Measurements from ENCODE around the gene TFF3.

TFF3 gene, protein sequence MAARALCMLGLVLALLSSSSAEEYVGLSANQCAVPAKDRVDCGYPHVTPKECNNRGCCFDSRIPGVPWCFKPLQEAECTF
- long read RNA-seq, donor 1, transcript TFF3-204 (3 exons, 1,109 nt) = major isoform, 19 of 21 reads
- long read RNA-seq, donor 1, partial matches to known transcripts = 0 of 21 reads
- long read RNA-seq, donor 1, other reads (novel, unspliced or antisense) = 0 of 21 reads
- long read RNA-seq, donor 2, transcript TFF3-204 (3 exons, 1,109 nt) = major isoform, 6 of 9 reads
- long read RNA-seq, donor 2, partial matches to known transcripts = 0 of 9 reads
- long read RNA-seq, donor 2, other reads (novel, unspliced or antisense) = 0 of 9 reads
- long read RNA-seq, donor 3, transcript TFF3-204 (3 exons, 1,109 nt) = major isoform, 10 of 11 reads
- long read RNA-seq, donor 3, partial matches to known transcripts = 0 of 11 reads
- long read RNA-seq, donor 3, other reads (novel, unspliced or antisense) = 0 of 11 reads
- long read RNA-seq, donor 4, transcript TFF3-204 (3 exons, 1,109 nt) = major isoform, 16 of 18 reads
- long read RNA-seq, donor 4, partial matches to known transcripts = 0 of 18 reads
- long read RNA-seq, donor 4, other reads (novel, unspliced or antisense) = 0 of 18 reads
- long read RNA-seq, donor 5, transcript TFF3-204 (3 exons, 1,109 nt) = major isoform, 5 of 5 reads
- long read RNA-seq, donor 5, partial matches to known transcripts = 0 of 5 reads
- long read RNA-seq, donor 5, other reads (novel, unspliced or antisense) = 0 of 5 reads
- long read RNA-seq, donor 6, transcript TFF3-204 (3 exons, 1,109 nt) = major isoform, 6 of 8 reads
- long read RNA-seq, donor 6, partial matches to known transcripts = 0 of 8 reads
- long read RNA-seq, donor 6, other reads (novel, unspliced or antisense) = 0 of 8 reads
- long read RNA-seq, donor 7, partial matches to known transcripts = 0 of 3 reads
- long read RNA-seq, donor 7, other reads (novel, unspliced or antisense) = 0 of 3 reads
- long read RNA-seq, donor 8, partial matches to known transcripts = 0 of 4 reads
- long read RNA-seq, donor 8, other reads (novel, unspliced or antisense) = 0 of 4 reads

DNA sequence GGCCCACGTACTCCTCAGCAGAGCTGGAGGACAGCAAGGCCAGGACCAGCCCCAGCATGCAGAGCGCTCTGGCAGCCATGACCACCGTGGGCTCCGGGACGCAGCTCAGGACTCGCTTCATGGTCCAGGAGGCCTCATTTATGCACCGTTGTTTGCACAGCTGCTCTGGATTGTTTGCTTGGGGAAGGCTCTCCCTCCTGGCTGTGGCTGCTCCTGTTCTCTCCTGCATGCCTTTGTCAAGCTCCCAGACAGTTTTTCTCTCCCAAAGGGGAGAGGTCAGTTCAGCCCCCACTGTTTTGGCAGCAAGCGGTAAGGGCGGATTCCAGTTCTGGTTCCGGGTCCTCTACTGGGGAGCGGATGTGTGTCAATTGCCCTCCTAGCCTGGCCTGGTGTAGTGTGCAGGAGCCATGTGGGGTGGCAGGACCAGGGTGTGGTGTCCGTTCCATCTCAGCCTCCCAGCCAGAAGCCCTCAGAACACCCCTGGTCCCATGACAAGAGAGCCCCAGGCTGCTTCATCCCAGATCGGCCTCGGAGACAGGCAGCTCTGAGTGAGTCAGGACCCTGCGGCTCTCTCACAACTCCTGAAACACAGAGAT, at the start of gene TFF3:
Gene TFF3 (minus strand): TSS at position 114 of the 596 bp plus-strand sequence. CDS start 35 bp downstream, at position 79.
- peak; percentile 66 for DNase-seq

DNA sequence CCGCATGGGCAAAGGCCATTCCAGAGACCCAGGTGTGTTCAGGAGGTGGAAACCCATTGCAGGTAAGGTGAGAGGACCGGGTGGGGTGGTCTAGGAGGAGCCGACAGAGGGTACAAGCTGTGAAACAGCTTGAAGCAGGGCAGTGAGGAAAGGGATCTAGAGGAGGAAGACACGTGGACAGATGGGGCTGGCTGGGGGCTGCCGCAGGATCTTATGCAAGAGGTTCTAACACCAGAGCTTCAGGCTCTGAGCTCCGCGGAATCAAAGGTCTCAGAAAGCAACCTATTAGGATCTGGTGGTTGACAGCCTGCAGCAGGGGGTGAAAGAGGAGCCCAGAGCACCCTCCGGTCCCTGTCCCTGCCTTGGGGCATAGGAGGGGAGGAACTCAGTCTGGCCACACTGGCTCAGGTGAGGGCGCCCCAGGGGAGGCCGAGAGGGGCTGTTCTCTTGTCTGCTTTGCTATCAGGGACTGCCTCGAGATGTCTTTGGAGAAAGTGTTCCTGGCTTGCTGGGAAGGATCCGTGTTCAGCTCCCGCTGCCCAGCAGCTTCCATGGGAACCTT, 49.2 kb upstream of the TFF3 start:
- no peak for DNase-seq

DNA sequence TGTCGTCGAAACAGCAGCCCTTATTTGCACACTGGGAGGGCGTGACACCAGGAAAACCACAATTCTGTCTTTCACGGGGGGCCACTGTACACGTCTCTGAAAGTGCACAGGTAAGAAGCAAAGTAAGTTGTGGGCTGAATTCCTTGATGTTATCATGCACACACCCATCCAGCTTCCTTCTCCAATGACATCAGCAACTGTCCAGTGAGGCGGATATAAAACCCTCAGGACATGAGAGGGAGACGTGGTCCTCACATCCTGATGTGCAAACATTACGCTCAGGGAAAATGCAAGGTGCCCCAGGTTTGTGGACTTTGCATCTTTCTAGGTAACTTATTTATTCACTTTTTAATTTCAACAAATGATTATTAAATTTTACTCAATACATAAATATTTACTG, 48.1 kb upstream of the TFF3 start:
- no peak for DNase-seq

DNA sequence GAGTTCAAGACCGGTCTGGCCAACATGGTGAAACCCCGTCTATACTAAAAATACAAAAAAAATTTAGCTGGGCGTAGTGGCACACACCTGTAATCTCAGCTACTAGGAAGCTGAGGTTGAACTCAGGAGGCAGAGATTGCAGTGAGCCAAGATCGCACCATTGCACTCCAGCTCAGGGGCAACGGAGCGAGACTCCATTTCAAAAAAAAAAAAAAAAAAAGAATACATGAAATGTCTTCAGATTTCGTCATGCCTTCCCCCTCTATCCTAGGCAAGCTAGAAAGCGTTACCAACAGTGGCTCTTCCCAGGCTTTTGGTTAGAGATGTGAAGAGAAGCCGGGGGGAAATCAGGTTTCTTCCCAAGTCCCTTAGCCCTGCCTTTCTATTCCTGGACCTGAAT, 47.5 kb upstream of the TFF3 start:
- no peak for DNase-seq

DNA sequence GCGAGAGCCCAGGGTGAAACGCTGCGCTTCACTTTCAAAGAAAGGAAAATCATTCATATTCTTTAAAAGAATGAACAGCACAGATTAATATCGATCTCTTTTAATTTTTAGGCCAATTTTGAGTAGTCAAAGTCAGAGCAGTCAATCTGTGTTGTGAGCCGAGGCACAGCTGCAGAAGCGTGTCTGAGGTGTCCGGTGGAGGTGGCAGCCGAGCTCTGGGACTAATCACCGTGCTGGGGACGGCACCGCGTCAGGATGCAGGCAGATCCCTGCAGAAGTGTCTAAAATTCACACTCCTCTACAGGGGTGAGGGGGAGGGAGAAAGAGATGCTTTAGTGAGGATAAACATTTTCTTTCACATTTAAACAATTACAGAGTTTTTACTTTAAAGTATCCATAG, 47.0 kb upstream of the TFF3 start:
- no peak for DNase-seq

DNA sequence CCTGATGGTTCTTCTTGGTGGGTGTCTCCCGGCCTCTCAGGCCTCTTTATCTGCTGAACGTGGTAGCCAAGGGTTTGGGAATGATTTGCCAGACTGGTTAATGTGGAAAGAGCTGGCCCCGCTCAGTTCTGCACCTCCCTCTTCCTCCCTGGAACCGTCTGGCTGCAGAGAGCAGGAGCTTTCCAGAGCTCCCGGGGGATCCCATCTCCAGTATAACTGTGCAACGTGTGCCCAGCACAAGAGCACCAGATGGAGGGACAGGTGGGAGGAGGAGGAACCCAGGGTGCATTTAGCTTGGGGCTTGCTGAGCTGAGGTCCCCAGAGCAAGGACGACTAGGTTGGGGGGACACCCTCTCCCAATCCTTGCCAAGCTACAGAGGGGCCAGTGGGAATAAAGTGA, 46.1 kb upstream of the TFF3 start:
- no peak for DNase-seq

DNA sequence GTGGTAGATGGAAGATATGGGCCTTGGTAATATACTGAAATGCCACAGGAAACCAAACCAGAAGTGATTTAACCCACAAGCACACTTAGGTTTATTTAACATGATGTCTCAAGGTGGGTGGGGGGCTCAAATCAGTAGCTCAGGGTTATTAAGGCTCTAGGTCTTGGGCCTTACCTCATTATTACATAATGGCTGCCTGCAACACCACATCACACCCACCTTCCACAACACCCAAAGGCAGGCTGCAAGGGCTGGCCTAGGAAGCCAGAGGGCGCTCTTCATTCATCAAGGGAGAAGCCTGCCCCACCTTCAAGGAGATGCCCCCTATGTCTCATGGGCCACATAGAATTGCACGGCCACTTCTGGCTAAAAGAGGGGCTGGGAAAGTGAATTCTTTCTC, 45.1 kb upstream of the TFF3 start:
- no peak for DNase-seq

DNA sequence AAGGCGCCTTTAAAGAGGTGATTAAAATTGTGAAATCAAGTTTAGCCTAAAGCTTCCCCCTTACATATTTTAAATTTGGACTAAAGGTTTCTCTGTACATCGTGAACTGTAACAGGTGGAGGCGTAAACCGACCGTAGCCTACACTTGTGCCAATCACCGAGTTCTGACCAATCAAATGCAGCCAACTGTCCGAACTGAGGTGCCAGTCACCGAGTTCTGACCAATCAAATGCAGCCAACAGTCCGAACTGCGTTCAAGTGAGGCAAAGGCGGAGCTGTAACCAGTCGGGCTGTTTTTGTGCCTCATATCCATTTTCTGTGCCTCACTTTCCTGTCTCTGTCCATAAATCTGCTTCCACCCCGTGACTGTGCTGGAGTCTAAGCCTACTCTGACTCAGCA, 43.7 kb upstream of the TFF3 start:
- DNase-seq = no peak

DNA sequence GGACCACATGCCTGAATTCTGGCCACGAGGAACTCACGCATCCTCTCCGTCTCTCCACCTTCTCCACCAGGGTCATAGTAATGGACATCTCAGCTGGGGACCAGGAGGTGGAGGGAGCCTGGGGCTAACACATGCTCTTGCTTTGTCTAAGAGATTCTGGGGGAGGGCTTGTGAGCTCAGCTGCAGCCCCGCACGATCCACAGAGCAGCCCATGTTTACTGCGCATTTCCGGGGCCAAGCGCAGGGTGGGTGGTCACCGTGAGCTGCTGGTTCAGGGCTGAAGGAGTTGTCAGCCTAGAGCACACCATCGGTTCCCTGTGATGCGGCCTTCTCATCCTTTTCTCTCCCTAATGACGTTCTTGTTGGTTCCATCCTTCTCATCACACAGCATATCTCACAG, 43.1 kb upstream of the TFF3 start:
- DNase-seq = no peak

DNA sequence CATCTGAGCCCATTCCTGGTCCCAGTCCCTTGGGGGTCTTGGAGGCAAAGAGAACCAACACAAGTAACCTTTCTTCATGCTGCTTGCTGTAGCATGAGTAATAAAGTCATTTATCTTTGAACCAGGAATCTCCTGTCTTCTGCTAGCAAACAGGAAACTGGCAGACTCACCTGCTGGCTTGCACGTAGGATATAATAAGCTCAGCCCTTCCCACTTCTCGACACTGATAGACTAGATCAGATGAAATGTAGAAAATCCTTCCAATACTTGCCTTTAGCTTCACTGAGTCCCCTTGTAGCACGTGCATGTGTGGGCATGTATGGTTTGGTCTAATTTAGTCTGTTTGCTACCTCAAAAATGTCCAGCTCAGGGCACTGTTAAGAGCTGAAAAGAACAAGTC, 42.1 kb upstream of the TFF3 start:
- DNase-seq = no peak

DNA sequence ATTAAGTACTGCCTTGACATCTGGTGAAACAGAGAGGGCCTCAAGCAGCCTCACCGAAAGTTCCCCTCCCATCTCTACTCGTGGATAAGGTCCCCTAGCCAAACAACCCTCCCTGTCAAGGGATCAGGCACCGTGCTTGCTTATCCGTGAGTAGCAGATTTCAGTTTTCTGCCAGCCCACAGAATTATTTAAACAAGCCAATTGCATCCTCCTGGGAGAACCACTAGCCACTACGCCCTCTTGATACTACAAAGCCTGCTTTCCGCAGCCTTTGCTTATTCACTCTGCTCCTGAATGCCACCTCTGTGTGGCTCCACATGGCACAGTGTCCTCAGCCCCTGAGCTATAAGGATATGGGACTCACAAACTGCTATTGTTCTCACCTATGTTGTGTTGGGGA, 41.4 kb upstream of the TFF3 start:
- no peak for DNase-seq

DNA sequence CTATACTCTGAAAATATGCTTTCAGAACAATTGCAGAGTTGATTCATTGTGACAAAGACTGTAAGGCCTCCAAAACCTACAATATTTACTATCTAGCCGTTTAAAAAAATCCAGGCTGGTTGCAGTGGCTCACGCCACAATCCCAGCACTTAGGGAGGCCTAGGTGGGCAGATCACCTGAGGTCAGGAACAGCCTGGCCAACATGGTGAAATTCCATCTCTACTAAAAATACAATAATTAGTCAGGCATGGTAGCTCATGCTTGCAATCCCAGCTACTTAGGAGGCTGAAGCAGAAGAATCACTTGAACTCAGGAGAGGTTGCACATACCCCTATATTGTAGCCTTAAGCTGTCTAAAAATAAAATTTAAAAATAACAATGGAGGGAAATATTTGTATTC, 40.8 kb upstream of the TFF3 start:
- DNase-seq = no peak

DNA sequence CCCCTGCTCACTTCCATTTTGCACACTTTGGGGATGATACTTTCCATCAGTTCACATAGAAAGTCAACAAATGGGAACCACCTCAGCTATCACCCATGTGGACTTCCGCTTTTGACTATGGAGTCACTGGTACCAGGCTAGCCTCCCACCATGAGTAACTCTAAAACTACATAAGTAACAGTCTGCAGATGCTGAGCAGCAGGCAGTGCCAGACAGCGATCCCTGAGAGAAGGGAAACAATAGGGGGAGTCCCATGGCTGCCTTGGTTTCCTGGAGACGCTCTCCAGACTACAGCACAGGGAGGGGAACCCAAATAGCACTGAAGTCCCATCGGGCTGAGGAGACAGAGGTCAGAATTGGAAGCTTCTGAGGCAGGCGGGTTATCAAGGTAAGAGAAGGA, 38.4 kb upstream of the TFF3 start:
- no peak for DNase-seq

DNA sequence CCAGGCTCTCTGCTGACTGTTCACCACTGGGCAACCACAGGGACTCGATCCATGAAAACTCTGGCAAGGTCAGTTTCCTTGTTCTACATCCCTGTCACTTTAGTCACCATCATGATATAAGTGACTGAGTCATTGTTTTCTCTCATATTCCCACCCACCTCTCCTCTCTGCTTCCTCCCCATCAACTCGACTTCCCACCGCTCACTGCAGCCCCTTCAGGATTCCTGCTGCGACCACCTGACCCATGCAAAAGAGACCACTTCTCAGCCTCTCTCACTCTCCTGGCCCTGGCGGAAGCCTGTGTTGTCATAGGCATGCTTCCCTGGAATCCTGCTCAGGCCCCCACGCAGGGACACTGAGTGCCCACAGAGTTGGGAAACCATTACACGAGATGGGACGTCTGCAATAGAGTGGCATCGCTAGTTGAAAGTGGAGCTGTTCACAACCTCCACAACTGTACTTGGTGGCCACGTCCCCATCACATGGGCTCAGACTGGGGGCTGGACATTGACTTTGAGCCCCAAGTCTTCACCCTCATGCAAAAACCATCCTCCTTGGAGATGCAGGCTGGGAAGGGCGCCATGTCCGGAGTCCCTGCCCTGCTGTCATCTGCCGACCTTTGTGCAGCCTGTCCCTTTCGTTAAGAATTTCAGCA, 37.4 kb upstream of the TFF3 start:
- no peak for DNase-seq

DNA sequence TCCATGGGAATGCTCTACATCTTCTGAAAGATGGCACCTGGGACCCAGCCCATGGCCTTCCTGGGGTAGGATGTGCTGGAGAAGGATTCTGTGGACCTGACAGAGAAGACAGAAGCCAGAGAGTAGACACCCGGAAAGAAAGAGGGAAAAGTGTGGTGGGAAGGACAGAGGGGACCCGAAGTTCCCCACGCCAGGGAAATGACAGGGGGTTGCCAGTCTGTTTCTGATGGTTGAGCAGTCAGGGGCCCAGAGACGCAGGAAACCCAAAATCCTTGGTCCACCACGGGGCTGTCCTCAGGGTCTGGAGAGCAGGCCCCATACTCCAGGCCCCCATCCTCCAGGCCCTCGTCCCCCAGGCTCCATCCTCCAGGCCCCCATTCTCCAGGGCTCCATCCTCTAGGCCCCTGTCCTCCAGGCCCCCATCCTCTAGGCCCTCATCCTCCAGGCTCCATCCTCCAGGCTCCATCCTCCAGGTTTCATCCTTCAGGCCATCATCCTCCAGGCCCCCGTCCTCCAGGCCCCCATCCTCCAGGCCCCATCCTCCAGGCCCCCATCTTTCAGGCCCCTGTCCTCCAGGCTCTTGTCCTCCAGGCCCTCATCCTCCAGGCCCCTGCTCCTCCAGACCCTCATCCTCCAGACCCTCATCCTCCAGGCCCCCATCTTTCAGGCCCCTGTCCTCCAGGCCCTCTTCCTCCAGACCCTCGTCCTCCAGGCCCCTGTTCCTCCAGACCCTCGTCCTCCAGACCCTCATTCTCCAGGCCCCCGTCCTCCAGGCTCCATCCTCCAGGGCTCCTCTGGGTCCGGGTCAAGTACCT, 36.6 kb upstream of the TFF3 start:
- no peak for DNase-seq

DNA sequence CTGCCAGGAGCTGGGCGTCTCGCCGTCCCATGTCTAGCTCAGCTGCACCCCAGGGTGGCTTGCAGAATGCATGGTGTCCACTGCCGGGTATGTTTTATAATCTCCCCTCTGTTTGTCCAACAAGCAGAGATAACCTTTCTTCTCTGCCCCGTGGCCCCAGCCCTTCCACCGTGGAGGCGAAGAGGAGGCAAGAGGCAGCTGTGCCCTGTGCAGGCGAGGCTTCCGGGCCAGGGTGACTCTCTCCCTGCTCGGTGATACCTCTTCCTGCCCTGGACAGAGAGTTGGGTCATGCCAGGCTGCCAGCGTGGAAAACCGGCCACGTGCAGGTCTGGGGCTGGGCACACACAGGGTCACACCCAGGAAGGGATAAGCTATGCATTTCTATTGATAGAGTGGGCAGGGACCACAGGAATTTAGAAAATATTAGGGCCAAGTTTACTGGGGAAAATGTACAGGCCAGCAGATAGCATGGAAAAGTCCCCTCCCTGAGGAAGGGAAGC, 35.8 kb upstream of the TFF3 start, which contains the start of gene TFF2:
Gene TFF2 (minus strand): TSS at position 68 of the 500 bp plus-strand sequence. CDS start 37 bp downstream, at position 31.
- DNase-seq = no peak

DNA sequence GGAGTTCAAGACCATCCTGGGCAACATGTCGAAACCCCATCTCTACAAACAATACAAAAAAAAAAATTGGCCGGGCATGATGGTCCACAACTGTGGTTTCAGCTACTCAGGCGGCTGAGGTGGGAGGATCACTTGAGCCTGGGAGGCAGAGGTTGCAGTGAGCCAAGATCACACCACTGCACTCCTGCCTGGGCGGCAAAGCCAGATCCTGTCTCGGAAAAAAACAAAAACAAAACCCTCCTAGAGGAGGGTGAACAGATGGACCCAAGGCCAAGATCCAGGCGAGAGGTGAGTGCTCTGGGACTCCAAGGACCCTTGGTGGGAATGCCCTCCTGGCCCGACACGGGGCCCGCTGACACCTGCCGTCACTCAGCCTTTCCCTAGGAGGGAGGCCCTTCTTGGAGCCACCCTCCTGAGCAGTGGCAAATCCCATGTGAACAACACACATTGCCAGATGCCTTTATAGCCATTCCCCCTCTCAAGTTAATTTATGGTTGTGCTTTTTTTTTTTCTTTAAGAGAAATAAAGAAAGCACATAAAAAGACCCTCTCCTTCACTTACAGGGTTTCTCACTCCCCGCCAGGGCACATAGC, 35.2 kb upstream of the TFF3 start:
- DNase-seq = peak; percentile 61

DNA sequence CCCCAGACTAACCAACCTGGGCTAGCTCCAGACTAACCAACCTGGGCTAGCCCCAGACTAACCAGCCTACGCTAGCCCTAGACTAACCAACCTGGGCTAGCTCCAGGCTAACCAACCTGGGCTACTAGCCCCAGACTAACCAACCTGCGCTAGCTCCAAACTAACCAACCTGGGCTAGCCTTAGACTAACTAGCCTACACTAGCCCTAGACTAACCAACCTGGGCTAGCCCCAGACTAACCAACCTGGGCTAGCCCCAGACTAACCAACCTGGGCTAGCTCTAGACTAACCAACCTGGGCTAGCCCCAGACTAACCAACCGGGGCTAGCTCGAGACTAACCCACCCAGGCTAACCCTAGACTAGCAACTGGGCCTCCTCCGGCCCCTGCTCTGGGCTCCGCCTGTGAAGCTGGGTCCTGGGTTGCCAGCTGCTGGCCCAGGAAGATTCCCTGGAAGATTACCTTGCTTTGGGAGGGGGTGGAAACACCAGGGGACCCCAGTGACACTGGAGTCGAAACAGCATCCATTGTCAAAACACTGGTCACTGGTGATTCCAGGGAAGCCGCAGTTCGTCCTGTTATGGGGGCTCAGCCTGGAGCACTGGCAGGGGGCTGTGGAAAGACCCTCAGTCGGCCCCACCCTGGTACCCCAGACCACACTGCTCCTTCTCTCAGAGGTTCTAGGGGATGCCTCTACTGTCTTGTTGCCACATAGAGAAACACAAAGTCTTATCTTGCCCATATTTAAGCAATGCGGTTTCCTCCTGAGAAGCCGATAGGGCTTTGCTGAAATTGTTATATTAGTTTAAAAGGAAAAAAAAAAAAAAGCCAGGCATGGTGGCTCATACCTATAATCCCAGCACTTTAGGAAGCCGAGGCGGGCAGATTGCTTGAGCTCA, 34.5 kb upstream of the TFF3 start:
- no peak for DNase-seq

DNA sequence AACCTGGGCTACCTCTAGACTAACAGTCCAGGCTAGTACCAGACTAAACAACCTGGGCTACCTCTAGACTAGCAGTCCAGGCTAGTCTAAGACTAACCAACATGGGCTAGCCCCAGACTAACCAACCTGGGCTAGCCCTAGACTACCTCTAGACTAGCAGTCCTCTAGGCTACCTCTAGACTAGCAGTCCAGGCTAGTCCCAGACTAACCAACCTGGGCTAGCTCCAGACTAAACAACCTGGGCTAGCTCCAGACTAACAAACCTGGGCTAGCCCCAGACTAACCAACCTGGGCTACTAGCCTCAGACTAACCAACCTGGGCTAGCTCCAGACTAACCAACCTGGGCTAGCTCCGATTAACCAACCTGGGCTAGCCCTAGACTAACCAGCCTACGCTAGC, 33.6 kb upstream of the TFF3 start:
- no peak for DNase-seq
